Measurements from ENCODE around the gene MASP2.

MASP2 gene

DNA sequence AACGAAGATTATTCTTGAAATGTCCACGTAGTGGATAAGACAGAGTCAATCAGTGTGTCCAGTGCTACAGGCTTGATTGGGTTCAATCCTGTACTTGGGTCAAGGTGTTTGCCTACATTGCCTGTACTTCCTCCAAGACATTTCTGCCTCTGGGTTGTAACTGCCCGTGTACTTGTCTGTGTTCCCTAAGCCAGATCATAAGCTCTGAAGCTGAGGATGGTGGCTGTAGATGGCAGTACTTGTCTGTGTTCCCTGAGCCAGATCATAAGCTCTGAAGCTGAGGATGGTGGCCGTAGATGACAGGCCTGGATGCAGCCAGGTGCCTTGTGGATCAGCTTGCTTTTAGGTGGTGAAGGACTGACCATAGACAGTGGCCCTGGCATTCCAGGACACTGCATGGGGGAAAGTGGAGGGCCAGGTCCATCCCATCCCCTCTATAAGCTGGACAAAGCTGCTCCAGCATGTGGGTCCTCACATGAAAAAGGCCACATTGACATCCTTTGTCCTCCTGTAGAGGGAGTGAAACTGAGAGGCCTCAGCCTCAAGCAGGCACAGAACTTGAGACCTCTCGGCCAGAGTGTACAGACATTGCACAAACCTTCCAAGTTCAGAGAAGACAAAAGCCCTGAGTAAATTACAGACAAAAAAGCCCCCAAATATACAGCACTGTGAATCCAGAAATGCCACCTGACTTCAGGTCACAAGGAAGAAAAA, 14.8 kb upstream of the MASP2 start:
- TF ChIP-seq TCF12 (IDR thresholded peaks at IDR 0.05; ENCODE audit: low read depth) (no peak), CEBPB (IDR thresholded peaks at IDR 0.05) (no peak), EGR1 (IDR thresholded peaks at IDR 0.05) (no peak), ZBTB7A (IDR thresholded peaks at IDR 0.05; ENCODE audit: low read depth) (no peak), TAF1 (IDR thresholded peaks at IDR 0.05; ENCODE audit: low read depth) (no peak), CREB1 (IDR thresholded peaks at IDR 0.05; ENCODE audit: low read depth) (no peak), TEAD4 (IDR thresholded peaks at IDR 0.05) (no peak), NFIC (IDR thresholded peaks at IDR 0.05) (no peak), YY1 (IDR thresholded peaks at IDR 0.05; ENCODE audit: low read depth) (no peak), EP300 (IDR thresholded peaks at IDR 0.05; ENCODE audit: borderline replicate concordance) (no peak), FOXM1 (IDR thresholded peaks at IDR 0.05; ENCODE audit: borderline replicate concordance, low read depth) (no peak), RAD21 (IDR thresholded peaks at IDR 0.05; ENCODE audit: low read depth) (no peak)
- TF ChIP-seq, protein P1, sequence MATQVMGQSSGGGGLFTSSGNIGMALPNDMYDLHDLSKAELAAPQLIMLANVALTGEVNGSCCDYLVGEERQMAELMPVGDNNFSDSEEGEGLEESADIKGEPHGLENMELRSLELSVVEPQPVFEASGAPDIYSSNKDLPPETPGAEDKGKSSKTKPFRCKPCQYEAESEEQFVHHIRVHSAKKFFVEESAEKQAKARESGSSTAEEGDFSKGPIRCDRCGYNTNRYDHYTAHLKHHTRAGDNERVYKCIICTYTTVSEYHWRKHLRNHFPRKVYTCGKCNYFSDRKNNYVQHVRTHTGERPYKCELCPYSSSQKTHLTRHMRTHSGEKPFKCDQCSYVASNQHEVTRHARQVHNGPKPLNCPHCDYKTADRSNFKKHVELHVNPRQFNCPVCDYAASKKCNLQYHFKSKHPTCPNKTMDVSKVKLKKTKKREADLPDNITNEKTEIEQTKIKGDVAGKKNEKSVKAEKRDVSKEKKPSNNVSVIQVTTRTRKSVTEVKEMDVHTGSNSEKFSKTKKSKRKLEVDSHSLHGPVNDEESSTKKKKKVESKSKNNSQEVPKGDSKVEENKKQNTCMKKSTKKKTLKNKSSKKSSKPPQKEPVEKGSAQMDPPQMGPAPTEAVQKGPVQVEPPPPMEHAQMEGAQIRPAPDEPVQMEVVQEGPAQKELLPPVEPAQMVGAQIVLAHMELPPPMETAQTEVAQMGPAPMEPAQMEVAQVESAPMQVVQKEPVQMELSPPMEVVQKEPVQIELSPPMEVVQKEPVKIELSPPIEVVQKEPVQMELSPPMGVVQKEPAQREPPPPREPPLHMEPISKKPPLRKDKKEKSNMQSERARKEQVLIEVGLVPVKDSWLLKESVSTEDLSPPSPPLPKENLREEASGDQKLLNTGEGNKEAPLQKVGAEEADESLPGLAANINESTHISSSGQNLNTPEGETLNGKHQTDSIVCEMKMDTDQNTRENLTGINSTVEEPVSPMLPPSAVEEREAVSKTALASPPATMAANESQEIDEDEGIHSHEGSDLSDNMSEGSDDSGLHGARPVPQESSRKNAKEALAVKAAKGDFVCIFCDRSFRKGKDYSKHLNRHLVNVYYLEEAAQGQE (IDR thresholded peaks at IDR 0.05; ENCODE audit: low read depth) = no peak
- TF ChIP-seq, protein P2, sequence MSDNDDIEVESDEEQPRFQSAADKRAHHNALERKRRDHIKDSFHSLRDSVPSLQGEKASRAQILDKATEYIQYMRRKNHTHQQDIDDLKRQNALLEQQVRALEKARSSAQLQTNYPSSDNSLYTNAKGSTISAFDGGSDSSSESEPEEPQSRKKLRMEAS (IDR thresholded peaks at IDR 0.05) = no peak
- TF ChIP-seq, protein P3, sequence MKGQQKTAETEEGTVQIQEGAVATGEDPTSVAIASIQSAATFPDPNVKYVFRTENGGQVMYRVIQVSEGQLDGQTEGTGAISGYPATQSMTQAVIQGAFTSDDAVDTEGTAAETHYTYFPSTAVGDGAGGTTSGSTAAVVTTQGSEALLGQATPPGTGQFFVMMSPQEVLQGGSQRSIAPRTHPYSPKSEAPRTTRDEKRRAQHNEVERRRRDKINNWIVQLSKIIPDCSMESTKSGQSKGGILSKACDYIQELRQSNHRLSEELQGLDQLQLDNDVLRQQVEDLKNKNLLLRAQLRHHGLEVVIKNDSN (IDR thresholded peaks at IDR 0.05) = no peak

DNA sequence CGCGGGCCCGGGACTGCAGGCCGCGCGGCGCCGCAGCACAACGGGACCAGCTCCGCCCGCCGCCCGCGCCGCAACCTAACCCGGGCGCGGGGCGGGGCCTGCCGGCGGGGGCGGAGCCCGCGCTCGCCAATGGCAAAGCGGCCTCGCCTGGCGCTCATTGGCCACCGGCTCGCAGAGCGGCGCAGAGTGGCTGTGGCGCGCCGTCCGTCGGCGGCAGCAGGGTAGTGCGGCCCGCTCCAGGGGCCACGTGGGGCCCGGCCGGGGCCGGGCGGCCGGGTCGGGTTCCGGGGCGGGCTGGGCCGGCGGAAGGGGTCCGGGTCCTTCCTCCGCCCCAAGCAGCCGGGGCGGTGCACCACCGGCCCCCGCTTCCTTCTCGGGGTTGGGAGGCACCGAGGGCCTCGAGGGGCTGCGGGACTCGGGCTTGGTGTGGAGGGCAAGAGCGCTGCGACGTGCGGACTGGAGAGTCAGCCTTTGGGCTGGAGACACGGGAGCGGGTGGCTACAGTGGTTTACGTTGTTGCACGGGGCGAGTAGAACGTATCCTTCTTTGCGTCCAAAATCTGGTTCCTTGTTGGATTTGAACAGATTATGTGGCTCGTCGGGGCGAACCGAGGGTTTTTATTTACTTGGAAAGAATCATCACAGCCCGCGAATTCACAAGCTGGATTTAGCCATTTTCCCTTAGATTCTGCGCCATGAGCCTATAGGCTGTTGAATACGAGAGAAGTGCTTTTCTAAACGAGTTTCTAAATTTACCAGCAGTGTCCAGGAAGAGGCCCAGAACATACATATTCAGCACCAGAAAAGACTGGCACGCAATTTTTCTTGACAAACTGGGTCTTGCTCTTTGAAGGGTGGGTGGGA, 13.2 kb upstream of the MASP2 start, which contains the start of gene SRM:
Gene SRM, minus strand, starts transcription at position 51 of the 863 bp plus-strand sequence. CDS start 75 bp downstream, outside the sequence.
- TF ChIP-seq CEBPB (IDR thresholded peaks at IDR 0.05) = no peak
- peak; percentile 53; the same call in 1 of the 2 replicates for TF ChIP-seq YY1 (IDR thresholded peaks at IDR 0.05; ENCODE audit: low read depth)
- TF ChIP-seq TCF12 (IDR thresholded peaks at IDR 0.05; ENCODE audit: low read depth) = no peak
- TF ChIP-seq TEAD4 (IDR thresholded peaks at IDR 0.05) = no peak
- TF ChIP-seq, protein P3 (IDR thresholded peaks at IDR 0.05) = peak; percentile 84
- TF ChIP-seq CREB1 (IDR thresholded peaks at IDR 0.05; ENCODE audit: low read depth) = no peak
- peak; percentile 22; the same call in 1 of the 2 replicates for TF ChIP-seq TAF1 (IDR thresholded peaks at IDR 0.05; ENCODE audit: low read depth)
- TF ChIP-seq, protein P1 (IDR thresholded peaks at IDR 0.05; ENCODE audit: low read depth) = no peak
- TF ChIP-seq FOXM1 (IDR thresholded peaks at IDR 0.05; ENCODE audit: borderline replicate concordance, low read depth) = no peak
- TF ChIP-seq, protein P2 (IDR thresholded peaks at IDR 0.05) = peak; percentile 81
- no peak for TF ChIP-seq EGR1 (IDR thresholded peaks at IDR 0.05)
- no peak for TF ChIP-seq EP300 (IDR thresholded peaks at IDR 0.05; ENCODE audit: borderline replicate concordance)
- TF ChIP-seq NFIC (IDR thresholded peaks at IDR 0.05) = no peak
- TF ChIP-seq ZBTB7A (IDR thresholded peaks at IDR 0.05; ENCODE audit: low read depth) = no peak
- TF ChIP-seq RAD21 (IDR thresholded peaks at IDR 0.05; ENCODE audit: low read depth) = no peak

DNA sequence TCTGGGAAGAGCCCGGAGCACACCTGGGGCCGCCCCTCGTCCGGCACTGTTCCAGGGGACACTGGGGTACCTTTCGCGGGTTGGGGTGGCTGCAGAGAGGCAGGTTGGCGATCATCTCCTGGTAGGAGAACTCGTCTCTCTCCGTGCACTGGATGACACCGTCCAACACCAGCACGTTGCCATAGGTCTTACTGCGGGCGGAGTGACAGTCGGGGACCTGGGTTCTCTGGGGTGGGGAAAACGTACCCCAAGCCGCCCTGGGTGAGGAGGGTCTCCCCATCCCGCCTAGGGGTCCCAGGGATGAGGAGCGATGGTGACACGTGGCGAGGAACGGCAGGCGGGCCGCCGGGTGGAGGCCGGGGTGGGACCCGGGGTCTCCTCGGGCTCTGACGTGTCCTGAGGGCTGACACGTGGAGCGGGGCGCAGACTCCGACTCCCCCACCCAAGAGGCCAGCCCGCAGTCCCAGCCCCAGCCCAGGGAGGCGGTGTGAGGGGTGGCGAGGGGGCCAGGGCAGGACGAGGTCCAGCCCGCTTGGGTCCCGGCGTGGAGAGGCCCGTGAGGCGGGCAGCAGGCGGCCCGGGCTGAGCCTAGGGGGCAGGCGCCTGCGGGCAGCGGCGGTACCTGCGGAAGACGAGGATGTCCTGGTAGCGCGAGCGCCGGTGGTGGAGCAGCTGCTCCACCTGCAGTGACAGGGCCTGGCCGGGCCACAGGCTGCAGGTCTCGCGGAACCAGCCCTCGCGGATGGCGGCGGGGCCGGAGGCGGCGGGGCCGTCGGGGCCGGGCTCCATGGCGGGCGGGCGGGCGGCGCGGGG, 12.3 kb upstream of the MASP2 start:
- no peak for TF ChIP-seq CEBPB (IDR thresholded peaks at IDR 0.05)
- peak; percentile 72; the same call in 1 of the 2 replicates for TF ChIP-seq ZBTB7A (IDR thresholded peaks at IDR 0.05; ENCODE audit: low read depth)
- TF ChIP-seq, protein P2 (IDR thresholded peaks at IDR 0.05) = peak; percentile 73
- no peak for TF ChIP-seq RAD21 (IDR thresholded peaks at IDR 0.05; ENCODE audit: low read depth)

DNA sequence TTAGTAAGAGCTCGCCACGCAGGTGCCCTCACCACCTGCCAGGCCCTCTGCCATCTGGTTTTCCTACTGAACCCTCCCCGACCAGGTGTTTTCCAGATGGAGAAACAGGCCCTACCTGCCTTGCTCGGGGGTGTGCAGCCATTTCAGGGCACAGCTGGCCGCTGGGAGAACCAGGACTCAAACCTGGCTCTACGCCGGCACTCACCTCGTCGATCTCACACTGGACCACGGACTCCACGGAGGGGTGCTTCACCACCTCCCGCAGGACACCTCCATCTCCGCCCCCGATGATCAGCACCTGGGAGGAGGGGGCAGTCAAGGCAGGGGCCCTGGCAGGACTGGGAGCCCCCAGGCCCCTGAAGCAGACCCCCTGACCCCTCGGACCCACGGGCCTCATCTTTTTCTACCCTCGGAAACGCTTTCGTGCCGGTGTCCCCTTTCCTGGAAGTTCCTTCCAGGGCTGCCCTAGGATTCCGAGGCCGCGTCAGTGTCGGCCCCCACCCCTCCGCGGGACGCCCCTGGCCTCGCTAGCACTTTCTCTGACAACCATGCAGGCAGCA, 11.6 kb upstream of the MASP2 start:
- no peak for TF ChIP-seq TEAD4 (IDR thresholded peaks at IDR 0.05)
- TF ChIP-seq ZBTB7A (IDR thresholded peaks at IDR 0.05; ENCODE audit: low read depth) = 0 out of 2 replicates have a peak, but pooled peaks have one; percentile 1

Measured in Ishikawa (cell line).